NT2/D1 (cell line): ENCODE data around the gene SLC25A36.
"Not testable (repeated sequence)": the region's sequence is repeated elsewhere in the genome, so short reads cannot be mapped to it uniquely, and the experiment has no call there.

Experiments used
- DNase-seq: peaks from one replicate; pipeline ENCODE4 v3.0.0-alpha.2; 2011; ENCODE audit warnings: low read depth, low spot score
- H3K27me3 ChIP-seq: 2 replicates; pipeline ENCODE4 v1.6.0; 2011; ENCODE audit warnings: mild to moderate bottlenecking; ENCODE audit not compliant: insufficient read length, insufficient read depth
- H3K36me3 ChIP-seq: 2 replicates; pipeline ENCODE4 v1.6.1; 2011; ENCODE audit warnings: mild to moderate bottlenecking, low read length, mixed read lengths; ENCODE audit not compliant: insufficient read depth, insufficient read length
- H3K4me1 ChIP-seq: 2 replicates; pipeline ENCODE4 v1.5.1; 2011; ENCODE audit not compliant: insufficient read depth, insufficient read length
- H3K4me3 ChIP-seq: 2 replicates; pipeline ENCODE4 v1.5.1; 2011; ENCODE audit warnings: low read depth; ENCODE audit not compliant: insufficient read length
- H3K9ac ChIP-seq: 2 replicates; pipeline ENCODE4 v1.6.0; 2011; ENCODE audit warnings: low read depth; ENCODE audit not compliant: insufficient read length
- H3K9me3 ChIP-seq: 2 replicates; pipeline ENCODE4 v1.5.1; 2011; ENCODE audit warnings: mild to moderate bottlenecking, low read length; ENCODE audit not compliant: insufficient read depth
- SUZ12 ChIP-seq: IDR thresholded peaks from 2 replicates; pipeline ENCODE4 v1.6.1; 2011; ENCODE audit not compliant: insufficient read length, insufficient read depth; ENCODE audit errors: extremely low read depth
- YY1 ChIP-seq: IDR thresholded peaks from 2 replicates; pipeline ENCODE4 v1.6.1; 2011; ENCODE audit not compliant: insufficient read length, insufficient read depth
- ZNF274 ChIP-seq: IDR thresholded peaks from 2 replicates; pipeline ENCODE4 v1.6.1; 2011; ENCODE audit warnings: mild to moderate bottlenecking, low read depth, low read length

SLC25A36 gene

DNA sequence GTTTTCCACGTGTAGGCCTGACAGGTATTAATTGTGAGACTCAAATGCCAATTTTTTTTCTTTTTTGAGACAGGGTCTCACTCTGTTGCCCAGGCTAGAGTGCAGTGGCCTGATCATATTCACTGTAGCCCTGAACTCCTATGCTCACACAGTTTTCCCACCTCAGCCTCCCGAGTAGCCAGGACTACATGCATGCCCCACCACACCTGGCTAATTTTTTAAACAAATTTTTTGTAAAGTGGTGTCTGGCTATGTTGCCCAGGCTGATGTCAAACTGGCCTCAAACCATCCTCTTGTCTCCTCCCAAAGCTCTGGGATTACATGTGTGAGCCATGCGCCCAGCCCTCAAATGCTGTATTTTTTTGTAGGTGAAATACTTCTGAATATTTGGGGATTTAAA, 14.0 kb downstream of the SLC25A36 start:
- Histone ChIP-seq H3K27me3 (no peaks in the 10 kb centered on the region), H3K36me3 (peaks cover 35% of the 10 kb centered on the region), H3K4me3 (no peak overlapping the region), H3K9ac (no peak overlapping the region), H3K9me3 (no peaks in the 10 kb centered on the region), H3K4me1 (no peaks in the 10 kb centered on the region)
- no peak for TF ChIP-seq ZNF274
- TF ChIP-seq YY1: no peak
- no peak for TF ChIP-seq SUZ12
- DNase-seq: no peak

DNA sequence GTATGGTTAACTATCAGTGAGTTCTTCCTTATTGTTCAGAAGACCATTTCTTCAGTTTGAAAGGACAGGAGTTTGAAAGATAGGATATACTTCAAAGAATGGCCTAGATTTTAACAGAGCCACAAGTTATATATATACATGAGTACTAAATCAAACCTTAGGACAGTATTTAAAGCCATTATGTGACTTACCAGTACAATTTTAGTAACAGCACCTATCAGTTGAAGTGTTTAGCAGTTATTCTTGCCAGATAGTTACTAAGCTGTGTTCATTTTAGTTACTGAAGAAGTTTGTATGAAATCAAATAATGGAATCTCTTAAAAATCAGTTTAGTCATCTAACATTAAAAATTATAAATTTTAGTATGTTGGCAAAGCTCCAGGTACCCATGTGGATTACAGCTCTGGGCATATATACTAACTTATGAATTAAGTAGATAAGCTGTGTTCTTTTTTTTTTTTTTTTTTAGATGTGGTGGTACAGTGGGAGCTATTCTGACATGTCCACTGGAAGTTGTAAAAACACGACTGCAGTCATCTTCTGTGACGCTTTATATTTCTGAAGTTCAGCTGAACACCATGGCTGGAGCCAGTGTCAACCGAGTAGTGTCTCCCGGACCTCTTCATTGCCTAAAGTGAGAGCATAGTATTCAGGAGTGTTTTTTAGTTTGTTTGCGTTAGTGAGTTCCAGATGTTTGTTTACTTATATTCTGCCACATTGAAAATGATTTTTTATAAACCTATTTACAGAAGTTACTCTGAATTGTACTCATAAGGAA, 14.6 kb downstream of the SLC25A36 start:
- Histone ChIP-seq H3K27me3 (no peaks in the 10 kb centered on the region), H3K9ac (no peak overlapping the region), H3K36me3 (peaks cover 41% of the 10 kb centered on the region), H3K9me3 (no peaks in the 10 kb centered on the region), H3K4me1 (no peaks in the 10 kb centered on the region), H3K4me3 (no peak overlapping the region)
- DNase-seq: no peak
- TF ChIP-seq ZNF274: no peak
- TF ChIP-seq SUZ12: no peak
- TF ChIP-seq YY1: no peak

DNA sequence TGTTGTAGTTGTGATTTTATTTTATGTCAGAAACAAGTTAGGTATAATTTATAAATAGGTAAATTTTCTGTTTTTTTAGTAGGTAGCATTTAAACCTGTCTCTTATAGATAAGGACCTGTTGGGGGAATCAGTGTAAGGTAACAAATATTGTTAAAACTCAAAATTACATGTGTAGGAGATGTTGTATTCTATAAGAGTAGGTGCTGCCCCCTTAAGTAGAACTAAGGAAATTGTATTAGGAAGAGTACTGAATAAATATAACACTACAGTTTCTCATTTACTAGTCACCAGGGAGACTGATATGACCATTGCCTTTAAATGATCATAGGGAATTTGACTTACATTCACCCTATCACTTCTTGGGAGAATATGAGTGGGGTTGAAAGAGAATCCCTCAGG, 31.2 kb downstream of the SLC25A36 start:
- no peak for TF ChIP-seq YY1
- TF ChIP-seq SUZ12: no peak
- no peak for TF ChIP-seq ZNF274
- Histone ChIP-seq H3K36me3 (peaks cover 48% of the 10 kb centered on the region), H3K4me3 (no peak overlapping the region), H3K9me3 (no peaks in the 10 kb centered on the region), H3K4me1 (no peaks in the 10 kb centered on the region), H3K27me3 (no peaks in the 10 kb centered on the region), H3K9ac (no peak overlapping the region)
- DNase-seq: no peak

DNA sequence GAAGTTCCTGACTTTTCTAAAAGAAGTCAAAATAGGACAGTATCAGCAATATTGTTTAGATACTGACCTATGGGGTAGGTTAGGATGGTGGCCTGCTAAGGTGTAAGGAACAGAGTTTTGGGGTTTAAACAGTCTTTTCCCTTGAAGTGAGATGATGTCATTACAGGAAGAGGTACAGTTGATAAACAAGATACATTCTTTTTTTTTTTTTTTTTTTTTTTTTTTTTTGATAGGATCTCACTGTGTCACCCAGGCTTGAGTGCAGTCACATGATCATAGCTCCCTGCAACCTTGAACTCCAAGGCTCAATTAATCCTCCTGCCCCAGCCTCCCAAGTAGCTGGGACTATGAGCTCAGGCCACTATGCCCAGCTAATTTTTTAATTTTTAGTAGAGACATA, 33.3 kb downstream of the SLC25A36 start:
- Histone ChIP-seq H3K4me1 (no peaks in the 10 kb centered on the region), H3K27me3 (no peaks in the 10 kb centered on the region), H3K36me3 (peaks cover 54% of the 10 kb centered on the region), H3K4me3 (no peak overlapping the region), H3K9me3 (no peaks in the 10 kb centered on the region), H3K9ac (no peak overlapping the region)
- DNase-seq: no peak
- TF ChIP-seq YY1: no peak
- TF ChIP-seq SUZ12: no peak
- TF ChIP-seq ZNF274: no peak

DNA sequence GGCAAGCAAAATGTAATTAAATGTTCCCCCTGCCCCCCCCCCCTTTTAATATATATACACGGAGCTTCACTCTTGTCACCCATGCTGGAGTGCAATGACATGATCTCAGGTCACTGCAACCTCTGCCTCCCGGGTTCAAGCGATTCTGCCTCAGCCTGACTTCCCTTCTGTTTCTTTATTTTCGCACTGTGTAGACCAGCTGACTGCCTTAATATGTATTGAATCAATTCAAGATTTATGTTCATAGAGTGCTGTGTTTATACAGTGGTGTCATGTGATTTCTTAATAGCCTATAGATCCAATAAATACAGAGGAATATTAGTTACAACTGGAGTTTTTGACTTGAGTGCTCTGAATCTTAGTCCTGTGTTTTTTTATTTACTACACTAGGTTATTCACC, 39.0 kb downstream of the SLC25A36 start:
- Histone ChIP-seq H3K9me3 (no peaks in the 10 kb centered on the region; the same call in 1 of the 2 replicates), H3K36me3 (peaks cover 27% of the 10 kb centered on the region), H3K9ac (no peak overlapping the region), H3K4me3 (no peak overlapping the region), H3K27me3 (no peaks in the 10 kb centered on the region), H3K4me1 (no peaks in the 10 kb centered on the region)
- DNase-seq: no peak
- TF ChIP-seq YY1: no peak
- no peak for TF ChIP-seq SUZ12
- TF ChIP-seq ZNF274: no peak

DNA sequence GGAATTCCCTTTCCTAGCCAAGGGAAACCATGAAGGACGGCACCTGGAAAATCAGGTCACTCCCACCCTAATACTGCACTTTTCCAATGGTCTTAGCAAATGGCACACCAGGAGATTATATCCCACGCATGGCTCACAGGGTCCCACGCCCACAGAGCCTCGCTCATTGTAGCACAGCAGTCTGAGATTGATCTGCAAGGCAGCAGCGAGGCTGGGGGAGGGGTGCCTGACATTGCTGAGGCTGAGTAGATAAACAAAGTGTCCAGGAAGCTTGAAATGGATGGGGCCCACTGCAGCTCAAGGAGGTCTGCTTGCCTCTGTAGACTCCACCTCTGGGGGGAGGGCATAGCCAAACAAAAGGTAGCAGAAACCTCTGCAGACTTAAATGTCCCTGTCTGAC, 46.2 kb downstream of the SLC25A36 start:
- peaks cover 18% of the 10 kb centered on the region for H3K9me3 ChIP-seq
- not testable (repeated sequence) for H3K4me1 ChIP-seq, H3K4me3 ChIP-seq, H3K36me3 ChIP-seq, H3K9ac ChIP-seq, H3K27me3 ChIP-seq, DNase-seq

DNA sequence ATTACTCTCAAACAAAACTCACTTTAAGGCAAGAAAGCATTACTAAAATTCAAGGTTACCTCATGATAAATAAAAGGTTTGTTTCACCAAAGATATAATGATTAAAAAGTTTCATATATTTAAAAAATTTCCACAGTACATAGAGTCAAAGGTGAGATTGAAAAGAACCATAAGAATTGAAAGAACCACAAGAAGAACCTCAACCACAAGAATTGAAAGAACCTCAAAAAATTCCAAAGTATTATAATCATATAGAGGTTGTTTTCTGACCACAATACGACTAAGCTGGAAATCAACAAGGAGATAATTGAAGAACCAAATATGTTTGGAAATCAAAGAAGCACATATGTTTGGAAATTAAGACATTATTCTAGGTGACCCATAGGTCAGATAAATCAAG, 52.7 kb downstream of the SLC25A36 start:
- Histone ChIP-seq H3K9ac (no peak overlapping the region), H3K27me3 (no peaks in the 10 kb centered on the region), H3K9me3 (peaks cover 14% of the 10 kb centered on the region), H3K4me3 (no peak overlapping the region), H3K36me3 (no peaks in the 10 kb centered on the region), H3K4me1 (no peaks in the 10 kb centered on the region)
- no peak for DNase-seq
- no peak for TF ChIP-seq YY1
- no peak for TF ChIP-seq SUZ12
- no peak for TF ChIP-seq ZNF274

DNA sequence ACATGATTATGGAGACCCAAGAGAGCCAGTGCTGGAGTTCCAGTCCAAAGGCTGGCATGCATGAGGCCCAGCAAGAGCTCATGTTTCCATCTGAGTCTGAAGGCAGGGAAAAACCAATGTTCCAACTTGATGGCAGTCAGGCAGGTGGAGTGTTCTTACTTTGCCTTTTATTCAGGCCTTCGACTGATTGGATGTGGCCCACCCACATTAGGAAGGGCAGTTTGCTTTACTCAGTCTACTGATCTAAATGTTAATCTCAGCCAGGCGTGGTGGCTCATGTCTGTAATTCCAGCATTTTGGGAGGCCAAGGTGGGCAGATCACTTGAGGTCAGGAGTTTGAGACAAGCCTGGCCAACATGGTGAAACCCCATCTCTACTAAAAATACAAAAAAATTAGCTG, 53.2 kb downstream of the SLC25A36 start:
- not testable (repeated sequence) for H3K36me3 ChIP-seq, H3K4me1 ChIP-seq, H3K27me3 ChIP-seq, DNase-seq, H3K4me3 ChIP-seq, H3K9ac ChIP-seq
- peaks cover 14% of the 10 kb centered on the region for H3K9me3 ChIP-seq
